GM12878 (cell line): ENCODE data around the gene ZNF530. TPM values are rescaled to one million over a fixed set of nuclear protein-coding genes. Genes with fewer than 3 reads are reported as not detected.

Experiments
- BACH1 ChIP-seq: fragments of 450-650 bp; IDR thresholded peaks from 2 replicates; pipeline ENCODE4 v1.6.1; 2017; ENCODE audit warnings: mild to moderate bottlenecking, borderline replicate concordance
- CREM ChIP-seq: IDR thresholded peaks from 2 replicates; pipeline ENCODE4 v1.6.1; 2014; ENCODE audit warnings: antibody characterized with exemption, low read depth
- EZH2 ChIP-seq: IDR thresholded peaks from 2 replicates; pipeline ENCODE4 v1.6.1; 2012; ENCODE audit warnings: low read depth, mild to moderate bottlenecking, control low read depth, inconsistent platforms, low read length, borderline replicate concordance; ENCODE audit not compliant: control insufficient read depth
- FOXM1 ChIP-seq: IDR thresholded peaks from 2 replicates; pipeline ENCODE4 v1.6.1; 2012; ENCODE audit warnings: low read depth, mild to moderate bottlenecking, inconsistent platforms, low read length, moderate library complexity
- IKZF1 ChIP-seq: fragments of 450-650 bp; conservative IDR thresholded peaks from 2 replicates; pipeline ENCODE4 v1.6.1; 2017; ENCODE audit warnings: antibody characterized with exemption, mild to moderate bottlenecking
- MEF2A ChIP-seq: IDR thresholded peaks from 2 replicates; pipeline ENCODE4 v1.6.1; 2011; ENCODE audit warnings: low read depth, mild to moderate bottlenecking, low read length, moderate library complexity; ENCODE audit not compliant: insufficient read depth
- NFXL1 ChIP-seq: fragments of 450-650 bp; IDR thresholded peaks from 2 replicates; pipeline ENCODE4 v1.6.1; 2017; ENCODE audit warnings: antibody characterized with exemption, mild to moderate bottlenecking, borderline replicate concordance
- PAX5 ChIP-seq: IDR thresholded peaks from 2 replicates; pipeline ENCODE4 v1.6.1; 2011; ENCODE audit warnings: low read depth, low read length, borderline replicate concordance
- PML ChIP-seq: IDR thresholded peaks from 2 replicates; pipeline ENCODE4 v1.6.1; 2012; ENCODE audit warnings: low read length, inconsistent platforms
- RBBP5 ChIP-seq: fragments of 200-600 bp; sonication (generic); conservative IDR thresholded peaks from 2 replicates; pipeline ENCODE4 v1.6.1; 2016
- RFX5 ChIP-seq: IDR thresholded peaks from 2 replicates; pipeline ENCODE4 v1.6.1; 2011; ENCODE audit warnings: low read depth, low read length, improper control_type of control experiment
- SUZ12 ChIP-seq: fragments of 200-600 bp; sonication (generic); IDR thresholded peaks from one replicate; pipeline ENCODE4 v1.6.1; 2018; ENCODE audit warnings: antibody characterized with exemption, mild to moderate bottlenecking; ENCODE audit not compliant: unreplicated experiment
- ZBED1 ChIP-seq: IDR thresholded peaks from 2 replicates; pipeline ENCODE4 v1.6.1; 2016; ENCODE audit warnings: borderline replicate concordance
- ZNF384 ChIP-seq: IDR thresholded peaks from 2 replicates; pipeline ENCODE4 v1.6.1; 2012; ENCODE audit warnings: low read depth, mild to moderate bottlenecking, low read length, improper control_type of control experiment, borderline replicate concordance
- polyA plus RNA-seq, 11 experiments: library from polyadenylated mRNA; depleted of rRNA in 4 of 11; unstranded in 6 of 11; stranded (reverse) in 5 of 11; fragments of >200 nt; fragmentation: Nextera tagmentation in 4 of 11; fragmentation: Illumina TruSeq in 1 of 11; extraction: Ambion mirVana in 4 of 11; extraction: Trizol in 1 of 11; gene quantifications; 1 replicate in 1 of 11; 2 replicates in 10 of 11; pipeline versions ENCODE4 v1.2.1 to v1.2.3, GENCODE V29; 2011 to 2016; ENCODE audit warnings: inconsistent platforms in 2 of 11, missing spikeins in 2 of 11, low read depth in 1 of 11
- total RNA-seq, 4 experiments: library from RNA; depleted of rRNA in 3 of 4; stranded (reverse); fragments of >200 nt in 3 of 4; fragmentation: Illumina TruSeq in 1 of 4; extraction: Trizol in 1 of 4; gene quantifications; 2 replicates each; pipeline versions ENCODE4 v1.2.1 to v1.2.3, GENCODE V29; 2013 to 2021
- TF ChIP-seq, protein P1 (sequence below): fragments of 450-650 bp; formaldehyde crosslinking; IDR thresholded peaks from 2 replicates; pipeline ENCODE4 v1.4.0; 2022; ENCODE audit warnings: mild to moderate bottlenecking, moderate library complexity
- TF ChIP-seq, protein P2 (sequence below): IDR thresholded peaks from 2 replicates; pipeline ENCODE4 v1.6.1; 2012; ENCODE audit warnings: low read length, inconsistent platforms
- TF ChIP-seq, protein P3 (sequence below): IDR thresholded peaks from 2 replicates; pipeline ENCODE4 v1.6.1; 2011; ENCODE audit warnings: borderline replicate concordance, low read depth, mild to moderate bottlenecking, moderate library complexity, low read length; ENCODE audit not compliant: insufficient read depth, poor library complexity, severe bottlenecking
- TF ChIP-seq, protein P4 (sequence below): fragments of 450-650 bp; IDR thresholded peaks from 2 replicates; pipeline ENCODE4 v1.6.1; 2017; ENCODE audit warnings: low read depth, mild to moderate bottlenecking, moderate library complexity
- TF ChIP-seq, protein P5 (sequence below): fragments of 450-650 bp; formaldehyde crosslinking; IDR thresholded peaks from 2 replicates; pipeline ENCODE4 v1.5.0; 2022; ENCODE audit warnings: mild to moderate bottlenecking, missing genetic modification characterization

ZNF530 gene
- total and polyA plus RNA-seq, 10 of the 15 experiments (the other 5 are each of a cell fraction or from before 2014, with no cell fraction given): 1.9 to 9.3 (median 6.6) TPM

DNA sequence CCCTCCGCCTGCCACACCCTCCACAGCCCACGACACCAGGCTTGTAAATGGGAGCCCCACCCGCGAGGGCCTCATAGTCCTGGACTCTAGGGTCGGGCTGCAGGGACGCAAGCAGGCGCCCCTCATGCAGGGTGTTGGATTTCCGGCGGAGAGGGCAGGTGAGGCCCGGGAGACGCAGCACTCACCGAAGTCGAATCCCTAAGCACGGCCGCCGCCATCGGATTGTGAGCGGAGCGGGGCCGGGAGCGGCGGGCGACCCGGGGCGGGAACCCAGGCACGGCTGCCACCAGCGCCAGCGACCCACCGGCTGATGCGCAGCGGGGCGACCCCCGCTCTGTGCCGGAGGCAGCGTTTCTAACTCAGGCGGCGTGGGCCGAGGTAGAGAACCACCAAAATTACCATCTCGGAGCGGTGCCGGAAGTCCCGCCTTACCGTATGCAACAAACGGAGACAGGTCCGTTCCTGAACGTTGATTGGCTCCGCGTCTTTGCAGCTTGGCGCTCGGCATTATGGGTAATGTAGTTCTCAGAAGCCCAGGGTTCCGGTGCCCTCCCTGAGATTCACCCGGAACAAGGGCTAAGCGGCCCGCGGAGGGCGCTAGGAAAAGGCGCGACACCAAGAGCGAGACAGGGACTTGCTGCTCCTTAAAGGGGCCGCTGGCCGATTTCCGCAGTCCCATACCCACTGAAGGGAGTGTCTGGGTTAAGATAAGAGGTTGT, 21.0 kb upstream of the ZNF530 start, which contains the start of gene ZNF416 (continued):
- TF ChIP-seq, protein P1, sequence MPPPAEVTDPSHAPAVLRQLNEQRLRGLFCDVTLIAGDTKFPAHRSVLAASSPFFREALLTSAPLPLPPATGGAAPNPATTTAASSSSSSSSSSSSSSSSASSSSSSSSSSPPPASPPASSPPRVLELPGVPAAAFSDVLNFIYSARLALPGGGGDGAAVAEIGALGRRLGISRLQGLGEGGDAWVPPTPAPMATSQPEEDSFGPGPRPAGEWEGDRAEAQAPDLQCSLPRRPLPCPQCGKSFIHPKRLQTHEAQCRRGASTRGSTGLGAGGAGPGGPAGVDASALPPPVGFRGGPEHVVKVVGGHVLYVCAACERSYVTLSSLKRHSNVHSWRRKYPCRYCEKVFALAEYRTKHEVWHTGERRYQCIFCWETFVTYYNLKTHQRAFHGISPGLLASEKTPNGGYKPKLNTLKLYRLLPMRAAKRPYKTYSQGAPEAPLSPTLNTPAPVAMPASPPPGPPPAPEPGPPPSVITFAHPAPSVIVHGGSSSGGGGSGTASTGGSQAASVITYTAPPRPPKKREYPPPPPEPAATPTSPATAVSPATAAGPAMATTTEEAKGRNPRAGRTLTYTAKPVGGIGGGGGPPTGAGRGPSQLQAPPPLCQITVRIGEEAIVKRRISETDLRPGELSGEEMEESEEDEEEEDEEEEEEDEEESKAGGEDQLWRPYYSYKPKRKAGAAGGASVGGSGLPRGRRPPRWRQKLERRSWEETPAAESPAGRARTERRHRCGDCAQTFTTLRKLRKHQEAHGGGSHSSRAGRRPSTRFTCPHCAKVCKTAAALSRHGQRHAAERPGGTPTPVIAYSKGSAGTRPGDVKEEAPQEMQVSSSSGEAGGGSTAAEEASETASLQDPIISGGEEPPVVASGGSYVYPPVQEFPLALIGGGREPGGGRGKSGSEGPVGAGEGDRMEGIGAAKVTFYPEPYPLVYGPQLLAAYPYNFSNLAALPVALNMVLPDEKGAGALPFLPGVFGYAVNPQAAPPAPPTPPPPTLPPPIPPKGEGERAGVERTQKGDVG: no peak
- TF ChIP-seq, protein P2, sequence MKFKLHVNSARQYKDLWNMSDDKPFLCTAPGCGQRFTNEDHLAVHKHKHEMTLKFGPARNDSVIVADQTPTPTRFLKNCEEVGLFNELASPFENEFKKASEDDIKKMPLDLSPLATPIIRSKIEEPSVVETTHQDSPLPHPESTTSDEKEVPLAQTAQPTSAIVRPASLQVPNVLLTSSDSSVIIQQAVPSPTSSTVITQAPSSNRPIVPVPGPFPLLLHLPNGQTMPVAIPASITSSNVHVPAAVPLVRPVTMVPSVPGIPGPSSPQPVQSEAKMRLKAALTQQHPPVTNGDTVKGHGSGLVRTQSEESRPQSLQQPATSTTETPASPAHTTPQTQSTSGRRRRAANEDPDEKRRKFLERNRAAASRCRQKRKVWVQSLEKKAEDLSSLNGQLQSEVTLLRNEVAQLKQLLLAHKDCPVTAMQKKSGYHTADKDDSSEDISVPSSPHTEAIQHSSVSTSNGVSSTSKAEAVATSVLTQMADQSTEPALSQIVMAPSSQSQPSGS: no peak
- TF ChIP-seq NFXL1 (no peak), EZH2 (no peak), RFX5 (no peak), ZBED1 (no peak), CREM (peak; percentile 85), PAX5 (no peak), MEF2A (no peak), BACH1 (no peak), ZNF384 (no peak), PML (no peak), RBBP5 (no peak), SUZ12 (no peak), FOXM1 (no peak), IKZF1 (peak; percentile 91)
- TF ChIP-seq, protein P3, sequence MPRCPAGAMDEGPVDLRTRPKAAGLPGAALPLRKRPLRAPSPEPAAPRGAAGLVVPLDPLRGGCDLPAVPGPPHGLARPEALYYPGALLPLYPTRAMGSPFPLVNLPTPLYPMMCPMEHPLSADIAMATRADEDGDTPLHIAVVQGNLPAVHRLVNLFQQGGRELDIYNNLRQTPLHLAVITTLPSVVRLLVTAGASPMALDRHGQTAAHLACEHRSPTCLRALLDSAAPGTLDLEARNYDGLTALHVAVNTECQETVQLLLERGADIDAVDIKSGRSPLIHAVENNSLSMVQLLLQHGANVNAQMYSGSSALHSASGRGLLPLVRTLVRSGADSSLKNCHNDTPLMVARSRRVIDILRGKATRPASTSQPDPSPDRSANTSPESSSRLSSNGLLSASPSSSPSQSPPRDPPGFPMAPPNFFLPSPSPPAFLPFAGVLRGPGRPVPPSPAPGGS: no peak
- TF ChIP-seq, protein P4, sequence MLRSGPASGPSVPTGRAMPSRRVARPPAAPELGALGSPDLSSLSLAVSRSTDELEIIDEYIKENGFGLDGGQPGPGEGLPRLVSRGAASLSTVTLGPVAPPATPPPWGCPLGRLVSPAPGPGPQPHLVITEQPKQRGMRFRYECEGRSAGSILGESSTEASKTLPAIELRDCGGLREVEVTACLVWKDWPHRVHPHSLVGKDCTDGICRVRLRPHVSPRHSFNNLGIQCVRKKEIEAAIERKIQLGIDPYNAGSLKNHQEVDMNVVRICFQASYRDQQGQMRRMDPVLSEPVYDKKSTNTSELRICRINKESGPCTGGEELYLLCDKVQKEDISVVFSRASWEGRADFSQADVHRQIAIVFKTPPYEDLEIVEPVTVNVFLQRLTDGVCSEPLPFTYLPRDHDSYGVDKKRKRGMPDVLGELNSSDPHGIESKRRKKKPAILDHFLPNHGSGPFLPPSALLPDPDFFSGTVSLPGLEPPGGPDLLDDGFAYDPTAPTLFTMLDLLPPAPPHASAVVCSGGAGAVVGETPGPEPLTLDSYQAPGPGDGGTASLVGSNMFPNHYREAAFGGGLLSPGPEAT: peak; percentile 75; the same call in 1 of the 2 replicates
- TF ChIP-seq, protein P5, sequence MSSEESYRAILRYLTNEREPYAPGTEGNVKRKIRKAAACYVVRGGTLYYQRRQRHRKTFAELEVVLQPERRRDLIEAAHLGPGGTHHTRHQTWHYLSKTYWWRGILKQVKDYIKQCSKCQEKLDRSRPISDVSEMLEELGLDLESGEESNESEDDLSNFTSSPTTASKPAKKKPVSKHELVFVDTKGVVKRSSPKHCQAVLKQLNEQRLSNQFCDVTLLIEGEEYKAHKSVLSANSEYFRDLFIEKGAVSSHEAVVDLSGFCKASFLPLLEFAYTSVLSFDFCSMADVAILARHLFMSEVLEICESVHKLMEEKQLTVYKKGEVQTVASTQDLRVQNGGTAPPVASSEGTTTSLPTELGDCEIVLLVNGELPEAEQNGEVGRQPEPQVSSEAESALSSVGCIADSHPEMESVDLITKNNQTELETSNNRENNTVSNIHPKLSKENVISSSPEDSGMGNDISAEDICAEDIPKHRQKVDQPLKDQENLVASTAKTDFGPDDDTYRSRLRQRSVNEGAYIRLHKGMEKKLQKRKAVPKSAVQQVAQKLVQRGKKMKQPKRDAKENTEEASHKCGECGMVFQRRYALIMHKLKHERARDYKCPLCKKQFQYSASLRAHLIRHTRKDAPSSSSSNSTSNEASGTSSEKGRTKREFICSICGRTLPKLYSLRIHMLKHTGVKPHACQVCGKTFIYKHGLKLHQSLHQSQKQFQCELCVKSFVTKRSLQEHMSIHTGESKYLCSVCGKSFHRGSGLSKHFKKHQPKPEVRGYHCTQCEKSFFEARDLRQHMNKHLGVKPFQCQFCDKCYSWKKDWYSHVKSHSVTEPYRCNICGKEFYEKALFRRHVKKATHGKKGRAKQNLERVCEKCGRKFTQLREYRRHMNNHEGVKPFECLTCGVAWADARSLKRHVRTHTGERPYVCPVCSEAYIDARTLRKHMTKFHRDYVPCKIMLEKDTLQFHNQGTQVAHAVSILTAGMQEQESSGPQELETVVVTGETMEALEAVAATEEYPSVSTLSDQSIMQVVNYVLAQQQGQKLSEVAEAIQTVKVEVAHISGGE: no peak
